ENCODE data around the gene SURF4. TPM values are rescaled to one million over a fixed set of nuclear protein-coding genes. Genes with fewer than 3 reads are reported as not detected.

The SURF4 gene
- 87.3 TPM for total RNA-seq
- 52.0 TPM for polyA plus RNA-seq
- long read RNA-seq, donor 1, partial matches to known transcripts = 0 of 2 reads
- long read RNA-seq, donor 1, other reads (novel, unspliced or antisense) = 0 of 2 reads
- long read RNA-seq, donor 2 = 0 reads
- long read RNA-seq, donor 3, transcript SURF4-202 (6 exons, 2,984 nt) = major isoform, 43 of 43 reads
- long read RNA-seq, donor 3, partial matches to known transcripts = 0 of 43 reads
- long read RNA-seq, donor 3, other reads (novel, unspliced or antisense) = 0 of 43 reads
- long read RNA-seq, donor 4, transcript SURF4-202 (6 exons, 2,984 nt) = major isoform, 13 of 15 reads
- long read RNA-seq, donor 4, partial matches to known transcripts = 0 of 15 reads
- long read RNA-seq, donor 4, other reads (novel, unspliced or antisense) = 0 of 15 reads
- long read RNA-seq, donor 5, transcript SURF4-202 (6 exons, 2,984 nt) = major isoform, 65 of 65 reads
- long read RNA-seq, donor 5, partial matches to known transcripts = 0 of 65 reads
- long read RNA-seq, donor 5, other reads (novel, unspliced or antisense) = 0 of 65 reads
- long read RNA-seq, donor 6, transcript SURF4-202 (6 exons, 2,984 nt) = major isoform, 24 of 24 reads
- long read RNA-seq, donor 6, partial matches to known transcripts = 0 of 24 reads
- long read RNA-seq, donor 6, other reads (novel, unspliced or antisense) = 0 of 24 reads
- long read RNA-seq, donor 7, transcript SURF4-202 (6 exons, 2,984 nt) = major isoform, 29 of 29 reads
- long read RNA-seq, donor 7, partial matches to known transcripts = 0 of 29 reads
- long read RNA-seq, donor 7, other reads (novel, unspliced or antisense) = 0 of 29 reads
- long read RNA-seq, donor 8, transcript SURF4-202 (6 exons, 2,984 nt) = major isoform, 26 of 40 reads
- long read RNA-seq, donor 8, partial matches to known transcripts = 14 of 40 reads
- long read RNA-seq, donor 8, other reads (novel, unspliced or antisense) = 0 of 40 reads
- long read RNA-seq, donor 9, transcript SURF4-202 (6 exons, 2,984 nt) = major isoform, 15 of 15 reads
- long read RNA-seq, donor 9, partial matches to known transcripts = 0 of 15 reads
- long read RNA-seq, donor 9, other reads (novel, unspliced or antisense) = 0 of 15 reads
- long read RNA-seq, donor 10, transcript SURF4-202 (6 exons, 2,984 nt) = major isoform, 37 of 37 reads
- long read RNA-seq, donor 10, partial matches to known transcripts = 0 of 37 reads
- long read RNA-seq, donor 10, other reads (novel, unspliced or antisense) = 0 of 37 reads

DNA sequence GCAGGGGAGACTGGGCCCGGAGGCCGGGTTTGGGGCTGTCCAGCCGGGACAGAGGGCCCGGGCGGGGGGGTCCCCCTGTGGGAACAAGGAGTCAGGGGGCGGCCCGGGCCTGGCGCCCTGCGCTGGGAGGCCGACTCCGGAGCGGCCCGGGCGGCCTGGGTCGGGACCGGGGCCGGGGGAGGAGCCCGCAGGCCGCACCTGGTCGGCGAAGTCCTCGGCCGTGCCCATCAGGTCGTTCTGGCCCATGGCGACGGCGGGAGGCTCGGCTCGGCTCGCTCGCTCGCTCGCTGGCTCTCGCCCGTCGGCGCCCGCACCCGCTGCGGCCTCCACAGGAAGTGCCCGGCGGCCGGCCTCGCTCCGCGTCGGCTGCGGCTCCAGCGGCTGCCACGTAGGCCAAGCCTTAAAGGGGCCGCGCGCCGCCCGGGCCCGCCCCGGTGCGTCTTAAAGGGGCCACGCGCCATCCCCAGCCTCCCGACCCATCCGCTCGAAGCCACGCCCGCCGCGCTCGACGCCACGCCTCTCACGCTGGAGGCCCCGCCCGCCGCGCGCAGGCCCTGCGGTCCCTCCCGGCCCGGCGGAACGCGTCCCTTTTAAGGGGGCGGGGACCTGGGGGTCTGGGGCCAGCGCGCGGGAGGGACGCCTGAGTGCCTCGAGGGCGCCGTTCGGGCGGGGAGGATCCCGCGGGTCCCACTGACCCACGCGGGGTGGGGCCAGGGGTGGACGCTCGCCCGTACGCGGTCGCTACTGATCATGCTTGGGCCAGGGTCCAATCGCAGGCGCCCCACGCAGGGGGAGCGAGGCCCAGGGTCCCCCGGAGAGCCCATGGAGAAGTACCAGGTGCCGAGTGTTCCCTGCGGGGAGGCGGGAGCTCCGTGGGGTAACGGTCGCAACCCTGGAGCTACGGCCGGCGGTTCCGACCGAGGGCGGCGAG is at the start of gene SURF4, which contains the start of gene STKLD1:
Gene SURF4 (minus strand): TSS at position 337 of the 931 bp plus-strand sequence. CDS start 91 bp downstream, at position 246.
Gene STKLD1 (plus strand): TSS at position 643 of the 931 bp plus-strand sequence. CDS start 108 bp downstream, at position 751.
- H3K27ac ChIP-seq (ENCODE audit: low read depth in 1 of 2, low read length in 1 of 2) = peak within 1 kb of the TSS; percentile 81 to 90
- peak within 1 kb of the TSS; percentile 63 to 97 for H3K4me3 ChIP-seq (ENCODE audit: low read length in 2 of 2)
- peaks cover 18 to 46% of the 10 kb centered on the region in 2 donors for H3K4me1 ChIP-seq (ENCODE audit: control insufficient read depth in 2 of 2, insufficient read depth in 2 of 2, low read length in 2 of 2)
- peaks cover 4 to 18% of the 10 kb centered on the region in 2 donors for H3K36me3 ChIP-seq (ENCODE audit: control insufficient read depth in 2 of 2, insufficient read depth in 2 of 2, low read length in 1 of 2)
- DNase-seq (ENCODE audit: low read depth in 6 of 9, low spot score in 9 of 9) = peak; percentile 64 to 96 (median 91)
- no peaks in the 10 kb centered on the region for H3K9me3 ChIP-seq (ENCODE audit: control insufficient read depth in 2 of 2, insufficient read depth in 1 of 2, low read length in 1 of 2)
- peaks cover 0 to 5% of the 10 kb centered on the region in 2 donors for H3K27me3 ChIP-seq (ENCODE audit: control insufficient read depth in 2 of 2, insufficient read depth in 1 of 2, low read length in 1 of 2)
- under 1% methylated on average over 120 of the region's 120 CpGs for WGBS

DNA sequence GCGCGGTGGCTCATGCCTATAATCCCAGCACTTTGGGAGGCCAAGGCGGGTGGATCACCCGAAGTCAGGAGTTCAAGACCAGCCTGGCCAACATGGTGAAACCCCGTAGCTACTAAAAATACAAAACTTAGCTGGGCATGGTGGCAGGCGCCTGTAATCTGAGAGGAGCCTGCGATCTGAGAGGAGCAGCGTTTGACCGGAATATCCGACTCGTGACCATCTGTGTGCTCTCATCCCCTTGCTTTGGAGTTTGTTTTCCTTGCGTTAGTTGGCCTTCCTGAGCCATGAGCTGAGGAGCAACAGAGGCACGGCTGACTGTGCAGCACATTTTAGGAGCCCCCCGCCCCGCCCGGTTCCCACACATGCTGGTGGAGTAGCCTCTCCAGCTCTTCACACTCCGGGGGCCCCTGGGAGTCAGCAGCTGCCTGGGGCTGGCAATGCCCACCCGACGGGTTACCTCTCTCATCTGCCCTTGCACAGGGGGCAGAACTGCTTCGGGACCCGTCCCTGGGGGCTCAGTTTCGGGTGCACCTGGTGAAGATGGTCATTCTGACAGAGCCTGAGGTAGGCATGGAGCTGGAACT is 49.3 kb upstream of the SURF4 start:
- DNase-seq (ENCODE audit: low read depth in 6 of 9, low spot score in 9 of 9) = no peak
- Histone ChIP-seq H3K4me3 (ENCODE audit: low read length in 2 of 2) (no peak overlapping the region), H3K27ac (ENCODE audit: low read depth in 1 of 2, low read length in 1 of 2) (no peak overlapping the region), H3K9me3 (ENCODE audit: control insufficient read depth in 2 of 2, insufficient read depth in 1 of 2, low read length in 1 of 2) (no peaks in the 10 kb centered on the region), H3K36me3 (ENCODE audit: control insufficient read depth in 2 of 2, insufficient read depth in 2 of 2, low read length in 1 of 2) (no peaks in the 10 kb centered on the region), H3K27me3 (ENCODE audit: control insufficient read depth in 2 of 2, insufficient read depth in 1 of 2, low read length in 1 of 2) (peaks cover 31 to 50% of the 10 kb centered on the region in 2 donors), H3K4me1 (ENCODE audit: control insufficient read depth in 2 of 2, insufficient read depth in 2 of 2, low read length in 2 of 2) (no peaks in the 10 kb centered on the region)
- 96% methylated on average over 22 of the region's 22 CpGs for WGBS

- Histone ChIP-seq H3K9me3 (ENCODE audit: control insufficient read depth in 2 of 2, insufficient read depth in 1 of 2, low read length in 1 of 2) (no peaks in the 10 kb centered on the region), H3K4me3 (ENCODE audit: low read length in 2 of 2) (no peak overlapping the region), H3K27me3 (ENCODE audit: control insufficient read depth in 2 of 2, insufficient read depth in 1 of 2, low read length in 1 of 2) (peaks cover 23 to 40% of the 10 kb centered on the region in 2 donors), H3K36me3 (ENCODE audit: control insufficient read depth in 2 of 2, insufficient read depth in 2 of 2, low read length in 1 of 2) (no peaks in the 10 kb centered on the region), H3K27ac (ENCODE audit: low read depth in 1 of 2, low read length in 1 of 2) (no peak overlapping the region), H3K4me1 (ENCODE audit: control insufficient read depth in 2 of 2, insufficient read depth in 2 of 2, low read length in 2 of 2) (no peaks in the 10 kb centered on the region)
- WGBS = 95% methylated on average over 12 of the region's 12 CpGs
- DNase-seq (ENCODE audit: low read depth in 6 of 9, low spot score in 9 of 9) = no peak
Observed at GRCh38 chr9:133424187-133424586, 48.3 kb upstream of the SURF4 start.

GRCh38 chr9:133423216-133423615 is 47.4 kb upstream of the SURF4 start:
- Histone ChIP-seq H3K27ac (ENCODE audit: low read depth in 1 of 2, low read length in 1 of 2) (no peak overlapping the region), H3K9me3 (ENCODE audit: control insufficient read depth in 2 of 2, insufficient read depth in 1 of 2, low read length in 1 of 2) (peaks cover 0 to 9% of the 10 kb centered on the region in 2 donors), H3K4me1 (ENCODE audit: control insufficient read depth in 2 of 2, insufficient read depth in 2 of 2, low read length in 2 of 2) (peaks cover 0 to 4% of the 10 kb centered on the region in 2 donors), H3K36me3 (ENCODE audit: control insufficient read depth in 2 of 2, insufficient read depth in 2 of 2, low read length in 1 of 2) (no peaks in the 10 kb centered on the region), H3K27me3 (ENCODE audit: control insufficient read depth in 2 of 2, insufficient read depth in 1 of 2, low read length in 1 of 2) (peaks cover 16 to 33% of the 10 kb centered on the region in 2 donors), H3K4me3 (ENCODE audit: low read length in 2 of 2) (no peak overlapping the region)
- no peak for DNase-seq (ENCODE audit: low read depth in 6 of 9, low spot score in 9 of 9)
- WGBS = 95% methylated on average over 3 of the region's 3 CpGs

DNA sequence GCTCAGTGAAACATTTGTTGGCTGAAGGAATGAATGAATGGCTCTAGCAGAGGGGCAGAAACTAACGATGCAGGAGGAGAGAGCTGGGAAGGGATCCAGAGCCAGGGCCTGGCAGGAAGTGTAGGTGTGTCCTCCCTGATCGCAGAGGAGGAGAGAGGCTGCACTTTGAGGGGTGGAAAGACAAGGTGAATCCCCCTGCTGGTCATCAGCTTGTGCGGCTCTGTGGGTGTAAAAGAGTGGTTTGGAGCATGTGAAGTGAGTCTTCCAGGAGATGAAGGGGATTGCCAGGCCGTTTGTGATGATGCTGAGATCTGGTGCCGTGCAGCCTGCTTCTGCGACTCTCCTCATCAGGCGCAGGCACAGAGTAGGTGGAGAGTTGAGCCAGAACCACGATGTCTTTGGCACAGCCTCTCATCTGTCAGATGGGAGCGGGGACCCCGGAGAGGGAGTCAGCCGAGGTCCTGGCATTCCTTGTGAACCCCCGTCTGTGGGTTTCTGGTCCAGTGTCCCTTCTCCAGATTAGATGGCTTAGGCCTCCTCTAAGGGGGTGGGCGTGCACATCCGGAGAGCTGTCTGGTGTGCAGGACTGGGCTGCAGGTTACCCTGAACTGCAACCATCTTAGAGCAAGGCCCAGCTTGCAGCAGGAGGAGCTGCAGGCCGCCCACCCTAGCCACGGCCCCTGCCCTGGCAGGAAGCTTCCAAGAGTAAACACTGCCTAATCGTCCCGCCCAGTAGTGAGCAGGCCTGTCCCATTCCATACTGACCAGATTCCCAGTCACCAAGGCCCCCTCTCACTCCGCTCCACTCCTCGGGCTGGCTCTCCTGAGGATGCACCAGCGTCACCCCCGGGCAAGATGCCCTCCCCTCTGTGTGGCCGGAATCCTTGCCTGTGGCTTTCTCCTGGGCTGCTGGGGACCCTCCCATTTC is 46.0 kb upstream of the SURF4 start, which contains the start of gene ADAMTS13:
Gene ADAMTS13 (plus strand): TSS at position 753 of the 928 bp plus-strand sequence. CDS start 77 bp downstream, at position 830.
- WGBS = 83% methylated on average over 23 of the region's 23 CpGs
- Histone ChIP-seq H3K9me3 (ENCODE audit: control insufficient read depth in 2 of 2, insufficient read depth in 1 of 2, low read length in 1 of 2) (peaks cover 0 to 12% of the 10 kb centered on the region in 2 donors), H3K27ac (ENCODE audit: low read depth in 1 of 2, low read length in 1 of 2) (no peak within 1 kb of the TSS), H3K27me3 (ENCODE audit: control insufficient read depth in 2 of 2, insufficient read depth in 1 of 2, low read length in 1 of 2) (peaks cover 3 to 19% of the 10 kb centered on the region in 2 donors), H3K4me3 (ENCODE audit: low read length in 2 of 2) (no peak within 1 kb of the TSS), H3K36me3 (ENCODE audit: control insufficient read depth in 2 of 2, insufficient read depth in 2 of 2, low read length in 1 of 2) (no peaks in the 10 kb centered on the region), H3K4me1 (ENCODE audit: control insufficient read depth in 2 of 2, insufficient read depth in 2 of 2, low read length in 2 of 2) (peaks cover 3 to 13% of the 10 kb centered on the region in 2 donors)
- DNase-seq (ENCODE audit: low read depth in 6 of 9, low spot score in 9 of 9) = peak in 1 of 9 donors; percentile 17

DNA sequence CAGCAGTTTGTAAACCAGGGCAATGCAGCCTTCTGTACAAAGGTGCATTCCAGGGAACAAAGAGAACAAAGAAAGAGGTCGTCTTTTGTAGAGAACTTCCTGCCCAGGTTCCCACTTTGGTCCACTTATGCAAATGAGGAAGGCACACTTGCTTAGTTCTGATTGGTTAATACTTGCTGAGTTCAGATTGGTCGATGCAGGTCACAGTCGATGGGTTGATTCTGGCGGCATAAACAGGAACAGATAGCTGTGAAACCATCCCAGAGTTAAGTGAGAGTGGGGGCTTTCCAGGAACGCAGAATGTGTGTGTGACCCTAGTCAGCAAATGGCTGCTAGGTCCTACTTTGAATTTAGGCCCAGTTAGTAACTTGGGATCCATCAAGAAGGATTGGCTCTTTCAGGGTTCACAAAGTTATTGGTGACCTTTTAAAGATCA is 44.5 kb upstream of the SURF4 start:
- Histone ChIP-seq H3K36me3 (ENCODE audit: control insufficient read depth in 2 of 2, insufficient read depth in 2 of 2, low read length in 1 of 2) (peaks cover 0 to 3% of the 10 kb centered on the region in 2 donors), H3K9me3 (ENCODE audit: control insufficient read depth in 2 of 2, insufficient read depth in 1 of 2, low read length in 1 of 2) (peaks cover 0 to 12% of the 10 kb centered on the region in 2 donors), H3K27me3 (ENCODE audit: control insufficient read depth in 2 of 2, insufficient read depth in 1 of 2, low read length in 1 of 2) (peaks cover 0 to 5% of the 10 kb centered on the region in 2 donors), H3K4me3 (ENCODE audit: low read length in 2 of 2) (no peak overlapping the region), H3K27ac (ENCODE audit: low read depth in 1 of 2, low read length in 1 of 2) (no peak overlapping the region), H3K4me1 (ENCODE audit: control insufficient read depth in 2 of 2, insufficient read depth in 2 of 2, low read length in 2 of 2) (peaks cover 11 to 20% of the 10 kb centered on the region in 2 donors)
- WGBS = 64% methylated on average over 5 of the region's 5 CpGs
- DNase-seq (ENCODE audit: low read depth in 6 of 9, low spot score in 9 of 9) = no peak

DNA sequence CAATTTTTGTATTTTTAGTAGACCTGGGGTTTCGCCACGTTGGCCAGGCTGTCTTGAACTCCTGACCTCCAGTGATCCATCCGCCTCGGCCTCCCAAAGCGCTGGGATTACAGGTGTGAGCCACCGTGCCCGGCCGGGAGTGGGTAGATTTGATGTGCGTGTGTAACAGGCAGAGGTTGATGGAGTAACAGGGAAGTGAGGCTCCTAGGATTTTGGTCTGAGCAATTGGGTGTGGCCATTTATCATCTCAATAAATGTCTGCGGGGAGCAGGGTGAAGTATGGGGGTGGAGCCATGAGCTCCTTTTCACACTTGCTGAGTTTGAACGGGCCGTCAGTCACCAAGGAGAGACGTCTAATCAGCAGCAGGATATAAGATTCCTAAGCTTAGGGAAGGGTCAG is 43.1 kb upstream of the SURF4 start:
- Histone ChIP-seq H3K27me3 (ENCODE audit: control insufficient read depth in 2 of 2, insufficient read depth in 1 of 2, low read length in 1 of 2) (no peaks in the 10 kb centered on the region), H3K27ac (ENCODE audit: low read depth in 1 of 2, low read length in 1 of 2) (no peak overlapping the region), H3K4me3 (ENCODE audit: low read length in 2 of 2) (no peak overlapping the region), H3K9me3 (ENCODE audit: control insufficient read depth in 2 of 2, insufficient read depth in 1 of 2, low read length in 1 of 2) (peaks cover 0 to 12% of the 10 kb centered on the region in 2 donors), H3K36me3 (ENCODE audit: control insufficient read depth in 2 of 2, insufficient read depth in 2 of 2, low read length in 1 of 2) (peaks cover 7 to 11% of the 10 kb centered on the region in 2 donors), H3K4me1 (ENCODE audit: control insufficient read depth in 2 of 2, insufficient read depth in 2 of 2, low read length in 2 of 2) (peaks cover 11 to 20% of the 10 kb centered on the region in 2 donors)
- 89% methylated on average over 13 of the region's 13 CpGs for WGBS
- DNase-seq (ENCODE audit: low read depth in 6 of 9, low spot score in 9 of 9) = no peak

Data from thymus (tissue), 14 donors.